HG02610 (cell line): Measurements from ENCODE around the gene NUCB2.
A peak's percentile ranks its signal among the peaks of the same experiment; 100 is the strongest.

ENCODE experiments used
- ATAC-seq: cut with Tn5 transposase; IDR thresholded peaks from one replicate; pipeline ENCODE4 v1.9.1; 2021; ENCODE audit warnings: mild to moderate bottlenecking, moderate library complexity; ENCODE audit not compliant: unreplicated experiment

NUCB2 gene

DNA sequence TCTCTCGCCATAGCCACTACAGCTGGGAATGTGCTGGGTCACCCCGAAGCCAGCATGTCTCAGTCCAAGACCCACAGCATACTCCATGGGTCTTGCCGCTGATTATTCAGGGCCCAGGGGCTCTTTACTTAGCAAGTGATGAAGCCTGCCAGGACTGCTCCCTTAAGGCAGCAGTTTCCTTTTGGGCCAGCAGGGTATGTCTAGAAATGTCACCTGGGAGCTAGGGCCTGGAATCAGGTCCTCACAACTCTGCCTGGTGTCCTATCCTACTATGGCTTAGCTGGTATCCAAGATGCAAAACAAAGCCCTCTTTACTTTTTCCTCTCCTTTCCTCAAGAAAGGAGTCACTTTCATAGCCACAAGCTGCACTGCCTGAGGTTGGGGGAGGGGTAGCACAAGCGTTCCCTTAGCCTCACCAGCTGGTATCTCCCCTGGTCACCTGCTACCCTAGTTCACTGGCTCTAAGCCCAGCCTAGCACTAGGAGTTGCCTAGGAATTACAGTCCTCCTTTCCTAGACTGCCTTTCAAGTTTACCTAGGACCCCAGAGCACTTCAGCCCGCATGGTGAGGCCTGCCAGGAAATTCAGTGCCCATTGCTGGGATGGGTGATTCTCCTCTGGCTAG is 52.4 kb downstream of the NUCB2 start:
- no peak for ATAC-seq

DNA sequence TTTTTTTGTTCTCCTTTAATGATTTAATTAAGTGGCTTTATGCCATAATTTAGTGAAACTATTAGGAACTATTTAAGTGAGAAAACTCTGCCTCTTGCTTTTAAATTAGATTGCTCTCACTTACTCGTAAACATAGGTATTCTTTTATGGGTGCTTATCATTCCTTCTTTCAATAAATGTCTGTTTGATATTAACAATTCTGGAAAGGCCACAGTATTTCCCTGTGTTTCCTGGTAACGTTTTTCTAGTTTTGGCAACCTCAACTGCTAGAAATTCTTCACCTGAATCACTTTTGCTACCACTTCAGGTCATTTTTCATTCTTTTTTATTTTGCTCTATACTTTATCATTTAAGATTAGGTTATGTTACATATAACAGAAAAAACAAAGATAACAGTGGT is 55.1 kb downstream of the NUCB2 start:
- ATAC-seq: no peak

DNA sequence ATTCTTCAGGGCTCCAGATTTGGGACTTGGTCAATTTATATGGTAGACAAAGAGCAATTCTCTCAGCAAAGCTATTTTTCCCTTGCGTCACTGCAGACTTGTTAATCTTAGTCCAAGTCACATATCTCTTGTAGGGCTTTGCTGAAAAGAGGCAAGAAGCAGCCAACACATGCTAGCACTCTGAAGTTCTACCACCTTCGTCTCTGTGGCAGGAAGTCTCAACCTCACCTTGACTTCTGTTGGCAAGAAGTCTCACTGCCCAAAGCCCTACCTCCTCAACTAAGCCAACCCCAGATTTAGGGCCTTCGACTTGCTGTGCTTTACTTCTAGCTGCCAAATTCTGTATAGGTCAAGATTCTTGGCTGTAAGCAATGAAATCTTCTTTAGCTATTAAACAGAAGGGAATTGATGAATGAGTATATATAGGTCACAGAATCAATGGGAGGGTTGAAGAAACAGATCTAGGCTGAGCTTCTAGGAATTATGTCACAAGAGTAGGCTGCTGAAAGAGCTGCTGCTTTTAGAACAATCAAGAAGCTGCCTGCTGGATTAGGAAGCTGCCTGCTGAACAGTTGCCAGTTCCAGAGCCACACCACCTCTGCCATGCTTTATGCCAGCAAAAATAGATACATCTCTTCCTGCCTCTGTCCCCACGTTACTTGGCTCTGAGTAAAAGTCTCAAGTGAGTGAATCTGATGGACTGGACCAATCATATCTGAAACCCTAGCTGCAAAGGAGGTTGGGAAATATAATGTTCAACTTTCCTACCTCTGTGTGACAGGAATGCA is 57.5 kb downstream of the NUCB2 start:
- no peak for ATAC-seq

DNA sequence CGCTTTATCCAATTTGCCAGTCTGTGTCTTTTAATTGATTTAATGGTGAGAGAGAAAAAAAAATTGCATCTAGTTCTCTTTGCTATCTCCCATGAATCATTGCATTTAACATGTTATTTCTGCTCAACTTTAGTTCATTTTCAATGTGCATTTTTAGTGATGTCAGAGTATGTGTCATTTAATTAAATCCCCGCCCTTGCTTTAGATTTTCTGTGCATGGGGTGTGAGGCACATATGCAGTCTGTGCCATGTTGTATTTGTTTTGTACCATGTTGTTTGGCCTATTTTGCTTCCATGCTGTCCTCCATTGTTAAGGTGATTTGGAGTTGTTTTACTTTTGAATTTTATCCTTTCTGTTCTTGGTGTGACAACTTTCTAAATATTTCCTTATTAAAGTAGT is 66.7 kb downstream of the NUCB2 start:
- no peak for ATAC-seq

DNA sequence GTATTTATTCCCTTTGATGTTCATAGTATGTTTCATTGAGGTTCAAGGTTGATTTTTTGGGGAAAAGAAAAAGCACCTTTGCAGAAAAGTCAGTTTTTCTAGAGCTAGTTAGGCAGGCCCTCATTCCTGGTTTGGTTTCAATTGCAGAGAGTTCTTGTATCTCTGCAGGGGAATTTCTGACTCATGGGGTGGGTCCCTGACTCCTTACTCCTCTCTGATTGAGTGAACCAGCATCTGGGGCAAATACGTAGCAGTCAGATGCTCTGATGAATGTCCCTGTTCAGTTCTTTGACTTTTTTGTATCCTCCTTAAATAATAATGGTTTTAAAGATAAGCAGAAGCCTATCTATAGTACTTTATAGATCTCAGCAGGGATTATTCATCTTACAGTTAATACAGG is 67.4 kb downstream of the NUCB2 start:
- ATAC-seq: peak; percentile 67

DNA sequence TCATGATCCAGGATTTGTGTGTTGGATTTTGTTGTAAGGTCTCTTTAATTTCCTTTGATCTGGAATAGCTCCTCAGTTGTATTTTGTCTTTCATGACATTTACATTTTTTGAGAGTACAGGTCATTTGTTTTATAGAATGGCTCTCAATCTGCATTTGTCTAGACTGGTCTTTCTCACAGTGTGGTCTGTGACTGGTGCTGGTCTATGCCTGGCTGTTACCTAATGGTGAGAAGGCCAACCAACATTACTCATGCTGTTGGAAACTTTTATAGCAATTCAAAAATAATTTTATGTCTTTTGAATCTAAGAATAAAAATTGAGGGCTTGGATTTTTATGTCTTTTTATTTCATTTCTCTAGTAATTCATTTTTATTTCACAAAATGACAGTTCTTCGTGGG is 71.1 kb downstream of the NUCB2 start:
- ATAC-seq: no peak

DNA sequence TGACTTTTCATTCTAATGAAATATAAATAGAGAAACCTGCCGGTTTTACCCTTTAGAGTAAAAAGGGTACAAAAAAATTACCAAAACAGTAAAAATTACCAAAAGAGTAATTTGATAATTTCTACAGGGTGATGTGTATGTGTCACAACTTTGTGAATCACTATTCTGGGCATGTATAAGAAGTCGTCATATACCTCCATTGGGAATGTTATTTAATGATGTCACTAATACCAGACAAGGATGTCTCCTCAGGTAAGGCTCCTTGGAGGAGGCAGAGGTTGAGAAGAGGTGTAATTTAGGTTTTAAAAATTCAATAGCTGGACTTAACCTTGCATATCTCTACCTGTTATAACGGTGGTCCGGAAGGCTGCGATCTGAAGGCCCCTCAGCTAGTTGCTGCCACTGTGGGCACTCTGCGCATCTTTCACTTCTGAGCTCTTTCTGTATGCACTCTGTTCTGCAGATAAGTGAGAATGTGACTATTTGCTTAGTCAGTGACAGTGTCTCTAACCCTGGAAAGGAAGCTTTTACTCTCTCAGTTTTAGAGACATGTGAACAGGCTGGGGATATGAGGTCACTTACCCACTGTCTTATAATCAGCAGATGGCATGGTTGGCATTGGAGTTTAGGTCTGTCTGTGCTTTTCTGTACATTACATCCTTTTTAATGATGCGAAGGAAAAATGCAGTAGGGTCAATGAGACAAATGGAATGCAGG is 74.1 kb downstream of the NUCB2 start:
- ATAC-seq: no peak

DNA sequence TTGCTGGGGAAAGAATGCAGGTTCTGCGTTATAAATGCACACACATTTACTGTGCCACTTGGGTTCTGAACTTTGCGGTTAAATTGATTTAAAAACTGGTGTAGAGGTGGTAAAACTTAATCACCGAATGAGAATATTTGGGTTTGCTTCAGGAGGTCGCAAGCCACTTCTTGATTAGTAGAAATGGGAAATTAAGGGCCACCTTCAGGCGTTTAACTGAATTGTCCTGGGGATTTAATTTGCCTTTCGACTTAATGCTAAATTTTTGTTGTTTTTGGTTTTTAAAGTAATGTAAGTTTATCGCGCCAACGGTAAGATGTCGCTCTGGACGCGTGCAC is 74.6 kb downstream of the NUCB2 start:
- ATAC-seq: no peak

DNA sequence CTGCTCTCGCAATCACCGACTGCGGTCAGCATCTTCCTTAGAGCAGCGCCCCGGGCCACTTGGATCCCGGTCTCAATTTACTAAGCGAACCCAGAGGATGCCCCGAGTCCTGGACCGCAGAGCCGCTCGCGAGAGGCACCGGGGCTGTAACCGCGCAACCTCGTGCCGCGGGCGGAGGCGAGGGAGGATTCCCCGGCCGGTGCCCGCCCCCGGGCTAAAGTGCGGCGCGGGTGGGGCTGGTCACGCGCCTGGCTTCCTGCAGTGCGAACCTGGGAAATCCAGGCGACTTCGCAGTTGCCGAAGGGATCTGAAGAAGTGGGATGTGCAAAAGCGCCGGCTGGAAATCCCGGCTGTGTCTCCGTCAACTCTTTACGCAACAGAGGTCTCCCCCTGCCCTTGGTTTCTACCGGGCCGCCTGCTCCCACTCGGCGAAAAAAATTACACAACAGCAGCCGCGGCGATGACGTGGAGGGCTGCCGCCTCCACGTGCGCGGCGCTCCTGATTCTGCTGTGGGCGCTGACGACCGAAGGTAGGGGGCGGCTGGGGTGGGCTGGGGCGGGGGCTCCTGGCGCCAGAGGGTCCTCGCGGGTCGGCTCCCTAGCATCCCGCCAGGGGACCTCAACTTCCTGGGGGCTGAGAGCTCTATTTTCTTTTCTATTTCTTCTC is 75.1 kb downstream of the NUCB2 start, which contains the start of gene NCR3LG1:
Gene NCR3LG1 (plus strand): TSS at position 291 of the 667 bp plus-strand sequence. CDS start 170 bp downstream, at position 461.
- peak; percentile 34 for ATAC-seq

DNA sequence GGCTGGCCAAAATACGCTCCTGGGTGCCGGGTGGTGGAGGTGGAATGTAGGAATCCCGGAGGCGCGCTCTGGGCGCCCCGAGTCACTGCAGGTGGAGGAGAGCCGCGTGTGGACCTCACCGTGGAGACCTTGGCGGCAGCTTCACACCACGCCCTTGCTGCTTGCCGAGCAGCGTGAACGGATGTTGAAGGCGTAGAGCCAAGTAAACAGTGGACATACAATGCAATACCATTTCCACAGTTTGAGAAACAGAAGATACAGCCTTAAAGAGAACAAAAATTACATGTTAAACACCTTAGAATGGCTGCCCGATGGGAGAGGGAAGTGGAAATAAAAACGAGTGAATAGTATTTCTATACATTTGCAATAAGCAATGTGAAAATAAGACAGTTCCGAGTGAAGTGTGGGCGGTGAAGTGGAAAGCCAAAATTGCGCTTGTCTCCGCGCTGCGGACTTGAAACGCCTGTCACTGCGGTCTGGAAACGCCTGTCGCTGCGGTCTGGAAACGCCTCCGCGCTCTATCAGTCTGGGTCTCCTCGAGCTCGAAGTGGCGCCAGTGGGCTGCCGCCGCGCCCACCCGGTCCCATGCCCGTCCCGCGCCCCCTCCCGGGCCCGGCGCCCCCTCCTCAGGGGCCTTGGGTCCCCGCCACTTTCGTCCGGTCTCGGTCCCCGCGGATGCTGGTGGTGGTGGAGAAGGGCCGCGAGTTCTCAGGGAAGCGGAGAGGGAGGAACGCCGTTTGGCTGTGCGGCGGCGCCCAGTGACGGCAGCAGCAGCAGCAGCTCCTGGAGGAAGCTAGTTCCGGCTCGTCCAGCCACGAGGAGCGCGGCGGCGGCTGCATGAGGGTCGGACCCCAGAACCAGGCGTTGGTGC is 76.6 kb downstream of the NUCB2 start:
- no peak for ATAC-seq

DNA sequence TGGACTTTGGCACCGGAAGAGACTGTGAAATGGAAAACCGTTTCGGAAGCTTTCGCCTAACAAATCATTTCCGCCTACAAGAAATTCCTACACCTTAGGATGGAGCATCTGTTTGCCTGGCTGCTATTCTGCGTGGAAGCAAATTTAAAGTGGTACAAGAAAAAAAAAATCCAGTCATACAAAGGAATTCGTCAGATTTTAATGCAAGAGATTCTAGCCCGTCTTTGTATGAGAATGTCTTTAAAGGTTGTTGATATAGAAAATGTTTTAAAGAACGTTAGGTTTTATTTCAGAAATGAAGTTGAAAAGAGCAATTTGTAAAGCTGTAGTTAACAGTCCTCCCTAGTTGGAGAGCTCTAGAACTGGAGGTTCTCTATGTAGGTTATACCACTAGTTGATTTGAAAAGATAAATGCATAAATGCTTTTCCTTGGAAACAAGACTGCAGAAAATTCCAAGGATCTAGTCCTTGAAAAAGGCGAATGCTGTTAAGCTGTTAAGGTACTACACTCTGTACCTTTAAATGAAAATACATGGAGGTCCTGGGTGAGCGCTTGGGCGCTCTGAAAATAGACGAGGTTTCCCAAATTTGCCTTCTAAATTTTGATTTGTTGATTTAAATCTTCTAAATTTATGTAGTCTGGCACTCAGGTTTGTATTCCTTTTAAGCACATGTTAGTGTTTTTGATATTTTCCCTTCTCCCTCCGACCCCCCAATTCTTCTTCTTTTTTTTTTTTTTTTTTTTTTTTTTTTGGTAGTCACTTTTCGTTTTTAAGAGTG is 77.5 kb downstream of the NUCB2 start:
- no peak for ATAC-seq

DNA sequence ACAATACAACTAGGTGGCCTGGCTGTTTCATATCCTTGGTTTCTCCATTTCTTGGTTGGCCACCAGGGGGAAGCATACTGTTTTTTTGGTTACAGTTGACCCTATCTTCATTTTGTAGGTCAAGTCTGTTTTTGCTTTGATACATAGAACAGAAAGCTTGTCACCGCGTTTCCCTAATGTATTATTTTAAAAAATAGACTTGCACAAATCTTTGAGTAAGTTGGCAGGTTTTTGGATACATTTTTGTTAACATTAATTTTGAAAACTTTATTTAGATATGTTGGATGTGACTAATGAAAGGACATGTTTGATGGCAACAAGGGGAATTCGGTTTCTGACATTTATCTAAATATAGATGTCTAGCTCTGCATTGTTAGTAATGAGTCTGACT is 78.1 kb downstream of the NUCB2 start:
- ATAC-seq: no peak

DNA sequence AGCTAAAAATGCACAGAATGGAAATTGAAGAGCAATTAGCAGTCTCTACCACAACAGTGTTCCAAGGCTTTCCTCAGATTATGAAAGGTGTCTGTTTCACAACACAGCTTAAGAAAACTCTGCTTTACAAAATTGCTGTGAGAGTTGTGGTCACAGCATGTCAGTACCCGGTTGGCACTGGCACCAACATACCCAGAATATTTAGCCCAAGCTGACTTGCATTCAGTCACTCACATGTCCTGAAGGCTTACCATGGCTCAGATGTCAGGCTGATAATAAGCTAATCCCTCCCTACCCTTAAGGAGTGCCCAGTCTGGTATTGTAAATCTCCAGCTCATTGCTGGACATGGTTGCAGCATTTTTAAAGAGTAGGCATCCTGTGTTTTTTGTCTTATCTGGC is 90.0 kb downstream of the NUCB2 start:
- no peak for ATAC-seq

DNA sequence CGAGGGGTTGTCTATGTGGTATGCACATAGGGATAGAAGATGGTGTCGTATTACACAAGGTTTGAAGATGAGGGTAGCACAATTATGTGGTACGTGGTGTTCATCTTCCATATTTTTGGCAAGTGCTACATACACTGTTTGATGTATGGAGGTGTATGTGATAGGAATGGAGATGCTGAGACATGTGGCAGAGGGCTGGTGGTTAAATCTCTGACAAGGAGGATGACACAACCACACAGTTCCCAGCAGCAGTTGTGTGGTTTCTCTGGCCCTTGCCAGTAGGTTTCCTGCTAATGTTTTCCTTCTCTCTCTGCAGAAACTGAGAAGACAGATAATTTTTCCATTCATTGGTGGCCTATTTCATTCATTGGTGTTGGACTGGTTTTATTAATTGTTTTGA is 92.0 kb downstream of the NUCB2 start:
- ATAC-seq: no peak

DNA sequence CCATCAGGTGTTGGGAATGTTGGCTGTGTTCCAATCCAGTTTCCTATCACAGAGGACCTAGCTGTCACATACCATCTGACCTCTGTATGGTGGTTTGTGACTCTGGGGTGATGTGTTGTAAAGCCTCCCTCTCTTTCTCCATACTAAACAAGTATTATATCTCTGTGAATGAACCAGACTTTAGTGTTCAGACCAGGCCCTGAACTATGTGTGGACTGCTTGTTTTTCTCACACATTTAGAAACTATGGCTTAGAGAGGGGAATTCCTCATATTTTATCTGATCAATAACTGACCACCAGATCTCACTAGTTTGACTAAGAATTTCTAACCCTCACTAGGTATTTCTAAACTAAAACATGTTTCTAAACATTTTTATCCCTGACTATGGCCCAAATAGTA is 92.6 kb downstream of the NUCB2 start:
- ATAC-seq: peak; percentile 57

DNA sequence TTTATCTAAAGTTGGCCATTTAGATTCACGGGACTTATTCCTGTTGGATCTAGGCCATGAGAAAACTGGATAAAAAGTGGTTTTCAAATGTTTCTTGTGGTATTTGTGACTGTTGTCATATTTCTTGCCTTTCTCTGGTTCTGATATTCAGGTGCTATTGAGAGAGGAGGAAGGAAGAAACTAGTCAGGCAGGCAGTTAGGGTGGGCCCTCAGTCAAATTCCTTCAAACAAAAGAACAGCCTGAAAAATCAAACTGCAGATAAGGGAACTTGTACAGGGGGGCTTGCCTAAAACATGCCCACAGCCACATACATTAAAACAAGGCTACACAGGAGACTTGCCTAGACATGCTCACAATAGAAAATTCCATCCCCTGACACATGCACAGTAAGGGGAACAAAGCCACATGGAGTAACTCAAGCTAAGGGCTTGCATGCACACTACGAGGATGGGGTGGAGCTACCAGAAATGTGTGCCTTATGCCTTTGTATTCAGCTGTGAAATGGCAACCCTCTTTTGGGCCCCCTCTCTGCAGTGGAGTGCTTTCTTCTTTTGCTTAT is 93.2 kb downstream of the NUCB2 start:
- no peak for ATAC-seq

DNA sequence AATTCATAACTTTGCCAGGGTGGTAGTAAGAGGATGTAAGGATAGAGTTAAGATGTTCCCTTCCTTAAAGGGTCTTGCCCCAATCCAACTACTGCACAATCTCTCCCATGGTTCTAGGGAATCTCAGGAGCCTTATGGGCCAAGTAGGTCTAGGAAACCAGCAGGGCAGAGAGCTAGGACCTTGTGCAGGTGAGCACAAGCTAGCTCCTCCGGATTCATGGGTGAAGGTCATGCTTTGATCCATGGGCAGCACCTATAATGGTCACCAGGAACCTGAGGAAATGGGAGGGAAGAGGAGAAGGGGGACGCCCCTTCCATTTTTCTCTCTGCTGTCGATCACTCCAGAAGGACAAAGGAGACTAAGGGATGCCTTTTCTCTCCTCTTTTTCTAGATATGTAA is 95.1 kb downstream of the NUCB2 start:
- ATAC-seq: no peak

DNA sequence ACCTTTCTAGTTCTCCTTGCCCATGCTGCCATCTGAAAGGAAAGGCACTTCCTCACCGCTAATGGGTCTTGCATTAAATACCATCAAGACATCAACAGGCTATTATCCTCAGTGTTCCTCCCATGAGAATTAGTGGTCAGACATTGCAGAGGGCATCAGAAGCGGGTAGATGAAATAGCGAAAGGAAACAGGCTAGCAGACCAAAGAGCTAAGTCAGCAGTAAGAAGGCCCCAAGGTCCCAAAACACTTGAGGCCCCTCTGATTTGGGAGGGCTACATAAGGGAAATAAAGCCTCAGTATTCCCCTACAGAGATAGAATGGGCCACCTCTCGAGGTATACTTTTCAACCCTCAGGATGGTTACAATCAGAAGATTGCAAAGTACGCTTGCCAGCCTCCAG is 99.0 kb downstream of the NUCB2 start:
- ATAC-seq: no peak

DNA sequence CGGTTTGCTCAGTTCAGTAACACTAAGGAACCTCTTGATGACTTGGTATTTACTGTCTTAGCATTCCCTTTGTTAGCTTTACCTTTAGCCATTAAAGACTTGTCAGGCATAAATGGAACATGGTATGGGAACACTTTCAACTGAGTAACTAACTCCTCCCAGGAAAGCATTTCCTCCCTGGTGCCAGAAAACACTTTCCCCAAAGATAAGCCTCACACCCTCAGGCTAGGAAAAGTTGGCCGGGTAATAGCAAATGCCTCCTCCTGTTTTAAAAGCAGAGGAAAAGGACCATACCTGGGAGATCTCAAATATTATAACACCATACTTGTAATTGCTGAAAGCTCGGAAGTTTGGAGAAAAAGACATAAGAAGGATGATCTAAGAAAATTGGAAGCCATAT is 100.0 kb downstream of the NUCB2 start:
- ATAC-seq: no peak

DNA sequence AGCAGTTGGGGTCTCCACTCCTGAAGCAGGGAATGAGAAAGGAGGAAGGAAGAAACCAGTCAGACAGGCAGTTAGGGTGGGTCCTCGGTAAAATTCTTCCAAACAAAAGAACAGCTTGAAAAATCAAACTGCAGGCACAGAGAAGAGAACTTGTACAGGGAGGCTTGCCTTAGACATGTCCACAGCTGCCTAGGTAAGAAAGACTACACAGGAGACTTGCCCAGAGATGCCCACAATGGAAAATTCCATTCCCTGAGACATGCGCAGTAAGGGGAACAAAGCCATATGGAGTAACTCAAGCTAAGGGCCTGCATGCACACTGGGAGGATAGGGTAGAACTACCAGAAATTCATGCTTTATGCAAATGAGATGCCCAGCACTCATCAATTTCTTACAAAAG is 102.1 kb downstream of the NUCB2 start:
- no peak for ATAC-seq
